ENCODE data around the gene LRP4. TPM values are rescaled to one million over a fixed set of nuclear protein-coding genes. Genes with fewer than 3 reads are reported as not detected.
A peak's percentile ranks its signal among the peaks of the same experiment; 100 is the strongest.

LRP4 gene
- total and polyA plus RNA-seq, 2 donors (not counting 1 experiment from before 2014, with no cell fraction given): 1.3 to 2.9 TPM

GRCh38 chr11:46890665-46891064 is 27.7 kb downstream of the LRP4 start:
- Histone ChIP-seq H2AFZ (ENCODE audit: low read length) (no peak overlapping the region), H3K4me2 (ENCODE audit: extremely low read depth, insufficient read depth, low read length) (no peak overlapping the region), H3K4me1 (ENCODE audit: control insufficient read depth, extremely low read depth, insufficient read depth, low read length) (no peaks in the 10 kb centered on the region), H3K36me3 (ENCODE audit: control insufficient read depth, insufficient read depth, low read length) (no peaks in the 10 kb centered on the region), H4K20me1 (ENCODE audit: control insufficient read depth, extremely low read depth, insufficient read depth, low read length) (no peaks in the 10 kb centered on the region), H3K79me2 (ENCODE audit: control insufficient read depth, insufficient read depth, low read length) (no peaks in the 10 kb centered on the region), H3K4me3 (replicated peaks in 1 of 4; ENCODE audit: control extremely low read depth in 1 of 4, insufficient read depth in 1 of 4, low read depth in 3 of 4, low read length in 4 of 4) (no peak overlapping the region), H3K9me3 (ENCODE audit: control insufficient read depth, insufficient read depth, low read depth, low read length) (no peaks in the 10 kb centered on the region), H3K27ac (ENCODE audit: insufficient read depth, low read length) (no peak overlapping the region), H3K9ac (ENCODE audit: insufficient read depth, low read length) (no peak overlapping the region), H3K27me3 (ENCODE audit: control insufficient read depth, insufficient read depth, low read length) (no peaks in the 10 kb centered on the region)
- peak in 1 of 2 donors; percentile 16 for DNase-seq (ENCODE audit: low read depth in 2 of 2)
- TF ChIP-seq CTCF (conservative IDR thresholded peaks at IDR 0.05 in 1 of 2, IDR thresholded peaks at IDR 0.05 in 1 of 2; ENCODE audit: low read depth in 1 of 2, low read length in 2 of 2) (no peak), EZH2 (IDR thresholded peaks at IDR 0.05; ENCODE audit: low read length, missing control alignments) (no peak)

GRCh38 chr11:46889689-46890475 is 28.5 kb downstream of the LRP4 start:
- Histone ChIP-seq H3K4me1 (ENCODE audit: control insufficient read depth, extremely low read depth, insufficient read depth, low read length) (no peaks in the 10 kb centered on the region), H3K9ac (ENCODE audit: insufficient read depth, low read length) (no peak overlapping the region), H3K36me3 (ENCODE audit: control insufficient read depth, insufficient read depth, low read length) (no peaks in the 10 kb centered on the region), H3K27ac (ENCODE audit: insufficient read depth, low read length) (no peak overlapping the region), H3K4me2 (ENCODE audit: extremely low read depth, insufficient read depth, low read length) (no peak overlapping the region), H3K4me3 (replicated peaks in 1 of 4; ENCODE audit: control extremely low read depth in 1 of 4, insufficient read depth in 1 of 4, low read depth in 3 of 4, low read length in 4 of 4) (no peak overlapping the region), H4K20me1 (ENCODE audit: control insufficient read depth, extremely low read depth, insufficient read depth, low read length) (no peaks in the 10 kb centered on the region), H3K27me3 (ENCODE audit: control insufficient read depth, insufficient read depth, low read length) (no peaks in the 10 kb centered on the region), H3K9me3 (ENCODE audit: control insufficient read depth, insufficient read depth, low read depth, low read length) (no peaks in the 10 kb centered on the region), H3K79me2 (ENCODE audit: control insufficient read depth, insufficient read depth, low read length) (no peaks in the 10 kb centered on the region), H2AFZ (ENCODE audit: low read length) (no peak overlapping the region)
- no peak for TF ChIP-seq EZH2 (IDR thresholded peaks at IDR 0.05; ENCODE audit: low read length, missing control alignments)
- TF ChIP-seq CTCF (conservative IDR thresholded peaks at IDR 0.05 in 1 of 2, IDR thresholded peaks at IDR 0.05 in 1 of 2; ENCODE audit: low read depth in 1 of 2, low read length in 2 of 2): peak; percentile 87 to 96
- DNase-seq (ENCODE audit: low read depth in 2 of 2): peak; percentile 47 to 79

- Histone ChIP-seq H3K27me3 (ENCODE audit: control insufficient read depth, insufficient read depth, low read length) (no peaks in the 10 kb centered on the region), H3K79me2 (ENCODE audit: control insufficient read depth, insufficient read depth, low read length) (no peaks in the 10 kb centered on the region), H3K27ac (ENCODE audit: insufficient read depth, low read length) (no peak overlapping the region), H3K4me1 (ENCODE audit: control insufficient read depth, extremely low read depth, insufficient read depth, low read length) (no peaks in the 10 kb centered on the region), H3K36me3 (ENCODE audit: control insufficient read depth, insufficient read depth, low read length) (no peaks in the 10 kb centered on the region), H3K4me2 (ENCODE audit: extremely low read depth, insufficient read depth, low read length) (no peak overlapping the region), H4K20me1 (ENCODE audit: control insufficient read depth, extremely low read depth, insufficient read depth, low read length) (no peaks in the 10 kb centered on the region), H3K9me3 (ENCODE audit: control insufficient read depth, insufficient read depth, low read depth, low read length) (no peaks in the 10 kb centered on the region), H2AFZ (ENCODE audit: low read length) (no peak overlapping the region), H3K9ac (ENCODE audit: insufficient read depth, low read length) (no peak overlapping the region), H3K4me3 (replicated peaks in 1 of 4; ENCODE audit: control extremely low read depth in 1 of 4, insufficient read depth in 1 of 4, low read depth in 3 of 4, low read length in 4 of 4) (no peak overlapping the region)
- TF ChIP-seq CTCF (conservative IDR thresholded peaks at IDR 0.05 in 1 of 2, IDR thresholded peaks at IDR 0.05 in 1 of 2; ENCODE audit: low read depth in 1 of 2, low read length in 2 of 2) (no peak), EZH2 (IDR thresholded peaks at IDR 0.05; ENCODE audit: low read length, missing control alignments) (no peak)
- DNase-seq (ENCODE audit: low read depth in 2 of 2): no peak
Measured at GRCh38 chr11:46889251-46889650, 29.1 kb downstream of the LRP4 start.
